GM23338 (cell line): ENCODE measurements around the gene COLQ. TPM values are rescaled to one million over a fixed set of nuclear protein-coding genes. Genes with fewer than 3 reads are reported as not detected.

ENCODE experiments used
- ATAC-seq: fragments of 200-7000 bp; cut with Tn5 transposase; 3 replicates; pipeline ENCODE4 v1.9.1; 2020
- DNase-seq: peaks from one replicate; pipeline ENCODE4 v3.0.0-alpha.2; 2015; ENCODE audit warnings: low spot score
- H2AFZ ChIP-seq: fragments of 200-600 bp; sonication (generic); 2 replicates; pipeline ENCODE4 v1.8.0; 2016; ENCODE audit warnings: antibody characterized with exemption, mild to moderate bottlenecking, moderate library complexity
- H3F3A ChIP-seq: fragments of 200-600 bp; sonication (generic); replicated peaks from 2 replicates; pipeline ENCODE4 v1.8.0; 2017; ENCODE audit warnings: antibody characterized with exemption, mixed run types, low read depth
- H3K27ac ChIP-seq: fragments of 200-600 bp; sonication (generic); 2 replicates; pipeline ENCODE4 v1.6.1; 2016; ENCODE audit warnings: low read depth
- H3K27me3 ChIP-seq: fragments of 200-600 bp; sonication (generic); 2 replicates; pipeline ENCODE4 v1.8.0; 2016; ENCODE audit warnings: mild to moderate bottlenecking, mixed run types, moderate library complexity; ENCODE audit not compliant: insufficient read depth
- H3K36me3 ChIP-seq: fragments of 200-600 bp; sonication (generic); 2 replicates; pipeline ENCODE4 v1.8.0; 2016; ENCODE audit warnings: mild to moderate bottlenecking; ENCODE audit not compliant: insufficient read depth
- H3K4me1 ChIP-seq: fragments of 200-600 bp; sonication (generic); 2 replicates; pipeline ENCODE4 v1.8.0; 2016; ENCODE audit warnings: mild to moderate bottlenecking, moderate library complexity; ENCODE audit not compliant: insufficient read depth
- H3K4me2 ChIP-seq: fragments of 200-600 bp; sonication (generic); 2 replicates; pipeline ENCODE4 v1.7.1; 2017; ENCODE audit warnings: mixed run types
- H3K4me3 ChIP-seq: fragments of 200-600 bp; sonication (generic); 2 replicates; pipeline ENCODE4 v1.6.1; 2016; ENCODE audit warnings: mixed run types
- H3K79me2 ChIP-seq: fragments of 200-600 bp; sonication (generic); replicated peaks from 2 replicates; pipeline ENCODE4 v1.8.0; 2017; ENCODE audit warnings: mild to moderate bottlenecking; ENCODE audit not compliant: insufficient read depth
- H3K9me2 ChIP-seq: fragments of 200-600 bp; sonication (generic); 2 replicates; pipeline ENCODE4 v1.8.0; 2017; ENCODE audit not compliant: insufficient read depth
- H4K20me1 ChIP-seq: fragments of 200-600 bp; sonication (generic); replicated peaks from 2 replicates; pipeline ENCODE4 v1.8.0; 2017; ENCODE audit warnings: mild to moderate bottlenecking; ENCODE audit not compliant: insufficient read depth
- H3K27ac Mint-ChIP-seq: 2 replicates; pipeline ENCODE4 v1.8.0; 2020; ENCODE audit warnings: inconsistent platforms, mild to moderate bottlenecking, moderate library complexity, mixed read lengths
- H3K27me3 Mint-ChIP-seq: 3 replicates; pipeline ENCODE4 v1.8.0; 2022; ENCODE audit warnings: low read depth, mild to moderate bottlenecking, moderate library complexity, mixed read lengths, inconsistent platforms; ENCODE audit not compliant: insufficient read depth, poor library complexity
- H3K36me3 Mint-ChIP-seq: 3 replicates; pipeline ENCODE4 v1.8.0; 2021; ENCODE audit warnings: low read depth, mild to moderate bottlenecking, inconsistent platforms, moderate library complexity, mixed read lengths
- H3K4me1 Mint-ChIP-seq: 3 replicates; pipeline ENCODE4 v1.8.0; 2020; ENCODE audit warnings: mild to moderate bottlenecking, inconsistent platforms, mixed read lengths
- H3K4me3 Mint-ChIP-seq: 3 replicates; pipeline ENCODE4 v1.8.0; 2021; ENCODE audit warnings: moderate library complexity, mild to moderate bottlenecking, inconsistent platforms, mixed read lengths
- H3K9me3 Mint-ChIP-seq: 3 replicates; pipeline ENCODE4 v1.8.0; 2020; ENCODE audit warnings: moderate library complexity, mild to moderate bottlenecking, inconsistent platforms, mixed read lengths
- CREB1 ChIP-seq: fragments of 250-450 bp; sonication (Bioruptor Pico); IDR thresholded peaks from 2 replicates; pipeline ENCODE4 v1.5.0; 2020; ENCODE audit warnings: low read depth, mild to moderate bottlenecking, moderate library complexity
- EZH2 ChIP-seq: fragments of 200-600 bp; sonication (generic); IDR thresholded peaks from one replicate; pipeline ENCODE4 v1.8.0; 2017; ENCODE audit warnings: antibody characterized with exemption, mild to moderate bottlenecking, low read depth; ENCODE audit not compliant: unreplicated experiment
- EZH2phosphoT487 ChIP-seq: fragments of 200-600 bp; sonication (generic); IDR thresholded peaks from one replicate; pipeline ENCODE4 v1.8.1; 2018; ENCODE audit warnings: antibody characterized with exemption; ENCODE audit not compliant: unreplicated experiment
- JUNB ChIP-seq: IDR thresholded peaks from one replicate; pipeline ENCODE4 v1.6.1; 2016; ENCODE audit warnings: antibody characterized with exemption; ENCODE audit not compliant: unreplicated experiment
- NANOG ChIP-seq: IDR thresholded peaks from 2 replicates; pipeline ENCODE4 v1.6.1; 2016; ENCODE audit warnings: antibody characterized with exemption, borderline replicate concordance
- POLR2AphosphoS5 ChIP-seq: IDR thresholded peaks from 2 replicates; pipeline ENCODE4 v1.6.1; 2016; ENCODE audit warnings: antibody characterized with exemption, low read depth
- STAT1 ChIP-seq: IDR thresholded peaks from one replicate; pipeline ENCODE4 v1.6.1; 2016; ENCODE audit warnings: antibody characterized with exemption; ENCODE audit not compliant: unreplicated experiment
- ZNF331 ChIP-seq: fragments of 250-450 bp; sonication (Bioruptor Pico); IDR thresholded peaks from 2 replicates; pipeline ENCODE4 v1.5.0; 2020; ENCODE audit warnings: low read depth, mild to moderate bottlenecking, moderate library complexity
- ZNF462 ChIP-seq: fragments of 250-450 bp; sonication (Bioruptor Pico); IDR thresholded peaks from 2 replicates; pipeline ENCODE4 v1.5.0; 2020; ENCODE audit warnings: mild to moderate bottlenecking, moderate library complexity
- polyA plus RNA-seq: library from polyadenylated mRNA; unstranded; fragments of >200 nt; fragmentation: Nextera tagmentation; extraction: Ambion mirVana; gene quantifications from 2 replicates; pipeline ENCODE4 v1.2.1, GENCODE V29; 2016
- total RNA-seq: library from RNA; depleted of rRNA; stranded (reverse); fragments of >200 nt; shearing (Covaris generic); gene quantifications from 2 replicates; pipeline ENCODE4 v1.2.3, GENCODE V29; 2014
- TF ChIP-seq, protein P1 (sequence below): IDR thresholded peaks from one replicate; pipeline ENCODE4 v1.6.1; 2018; ENCODE audit warnings: antibody characterized with exemption; ENCODE audit not compliant: unreplicated experiment
- TF ChIP-seq, protein P2 (sequence below): IDR thresholded peaks from 2 replicates; pipeline ENCODE4 v1.6.1; 2016; ENCODE audit warnings: antibody characterized with exemption

Gene COLQ
- total and polyA plus RNA-seq, 2 experiments from 2014 or later: 0.78 to 2.0 TPM

DNA sequence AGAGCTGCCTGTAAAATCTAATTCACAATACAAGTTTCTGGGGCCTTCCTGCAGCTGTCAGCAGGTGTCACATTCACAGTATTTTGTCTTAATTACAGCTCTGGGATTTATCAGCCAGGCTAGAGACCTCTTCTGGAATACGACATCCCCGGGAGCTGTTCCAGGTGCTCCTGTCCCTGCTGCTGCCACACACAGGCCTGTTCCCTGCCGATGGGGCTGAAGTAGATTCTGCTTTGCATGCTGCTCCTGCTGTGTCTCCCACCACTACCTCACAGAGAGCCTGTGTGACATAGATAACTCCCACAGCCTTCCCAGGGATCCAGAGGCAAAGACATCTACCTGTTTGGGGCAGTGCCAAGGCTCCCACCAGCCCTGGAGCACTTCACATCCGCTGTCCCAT lies 20.4 kb downstream of the COLQ start:
- H3K27ac Mint-ChIP-seq: no peak overlapping the region
- no peaks in the 10 kb centered on the region for H3K27me3 Mint-ChIP-seq
- peak; percentile 58 for ATAC-seq

DNA sequence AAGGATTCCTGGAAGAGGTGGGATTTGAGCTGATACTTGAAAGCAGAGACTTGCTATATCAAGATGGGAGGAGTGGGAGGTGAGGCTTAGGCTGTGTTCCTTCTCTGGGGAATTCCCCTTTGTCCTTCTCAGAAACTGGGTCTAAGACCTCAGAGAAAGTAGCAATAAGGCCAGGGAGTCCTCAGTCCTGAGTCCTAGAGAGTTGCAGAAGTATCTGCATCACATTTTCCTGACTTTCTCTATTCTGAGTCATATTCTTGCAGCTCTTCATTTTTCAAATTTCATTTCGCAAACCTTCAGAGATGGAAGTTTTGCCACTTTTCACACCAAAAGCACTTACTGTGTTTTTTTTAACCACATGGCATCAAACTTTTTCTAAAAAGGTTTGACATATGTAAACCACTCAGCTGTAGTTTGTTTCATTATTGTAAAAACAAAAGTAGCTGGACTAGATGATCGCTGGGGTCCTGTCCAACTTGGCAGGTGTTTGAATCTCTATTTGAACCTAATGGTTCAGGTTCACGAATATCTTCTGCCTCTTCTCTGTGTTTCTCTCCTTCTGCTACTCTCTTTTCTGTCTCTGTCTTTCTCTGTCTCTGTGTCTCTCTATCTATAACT lies 21.3 kb downstream of the COLQ start:
- Histone ChIP-seq H3K36me3 (no peaks in the 10 kb centered on the region), H3K4me3 (no peak overlapping the region), H4K20me1 (no peaks in the 10 kb centered on the region), H3K9me2 (no peaks in the 10 kb centered on the region), H3K4me1 (0 out of 2 replicates have a peak, but pooled peaks cover 6% of the 10 kb centered on the region), H3K27ac (no peak overlapping the region), H2AFZ (no peak overlapping the region), H3K4me2 (no peak overlapping the region), H3K27me3 (no peaks in the 10 kb centered on the region), H3F3A (no peaks in the 10 kb centered on the region), H3K79me2 (no peaks in the 10 kb centered on the region)
- H3K4me1 Mint-ChIP-seq: peaks cover 14% of the 10 kb centered on the region
- H3K4me3 Mint-ChIP-seq: no peak overlapping the region
- H3K36me3 Mint-ChIP-seq: no peaks in the 10 kb centered on the region
- no peak for TF ChIP-seq STAT1
- TF ChIP-seq, protein P1, sequence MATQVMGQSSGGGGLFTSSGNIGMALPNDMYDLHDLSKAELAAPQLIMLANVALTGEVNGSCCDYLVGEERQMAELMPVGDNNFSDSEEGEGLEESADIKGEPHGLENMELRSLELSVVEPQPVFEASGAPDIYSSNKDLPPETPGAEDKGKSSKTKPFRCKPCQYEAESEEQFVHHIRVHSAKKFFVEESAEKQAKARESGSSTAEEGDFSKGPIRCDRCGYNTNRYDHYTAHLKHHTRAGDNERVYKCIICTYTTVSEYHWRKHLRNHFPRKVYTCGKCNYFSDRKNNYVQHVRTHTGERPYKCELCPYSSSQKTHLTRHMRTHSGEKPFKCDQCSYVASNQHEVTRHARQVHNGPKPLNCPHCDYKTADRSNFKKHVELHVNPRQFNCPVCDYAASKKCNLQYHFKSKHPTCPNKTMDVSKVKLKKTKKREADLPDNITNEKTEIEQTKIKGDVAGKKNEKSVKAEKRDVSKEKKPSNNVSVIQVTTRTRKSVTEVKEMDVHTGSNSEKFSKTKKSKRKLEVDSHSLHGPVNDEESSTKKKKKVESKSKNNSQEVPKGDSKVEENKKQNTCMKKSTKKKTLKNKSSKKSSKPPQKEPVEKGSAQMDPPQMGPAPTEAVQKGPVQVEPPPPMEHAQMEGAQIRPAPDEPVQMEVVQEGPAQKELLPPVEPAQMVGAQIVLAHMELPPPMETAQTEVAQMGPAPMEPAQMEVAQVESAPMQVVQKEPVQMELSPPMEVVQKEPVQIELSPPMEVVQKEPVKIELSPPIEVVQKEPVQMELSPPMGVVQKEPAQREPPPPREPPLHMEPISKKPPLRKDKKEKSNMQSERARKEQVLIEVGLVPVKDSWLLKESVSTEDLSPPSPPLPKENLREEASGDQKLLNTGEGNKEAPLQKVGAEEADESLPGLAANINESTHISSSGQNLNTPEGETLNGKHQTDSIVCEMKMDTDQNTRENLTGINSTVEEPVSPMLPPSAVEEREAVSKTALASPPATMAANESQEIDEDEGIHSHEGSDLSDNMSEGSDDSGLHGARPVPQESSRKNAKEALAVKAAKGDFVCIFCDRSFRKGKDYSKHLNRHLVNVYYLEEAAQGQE: no peak
- TF ChIP-seq POLR2AphosphoS5: no peak
- no peak for TF ChIP-seq EZH2phosphoT487
- no peak for TF ChIP-seq CREB1 (CRISPR knock-in tag)
- TF ChIP-seq NANOG: no peak
- no peak for TF ChIP-seq ZNF462 (CRISPR knock-in tag)
- H3K9me3 Mint-ChIP-seq: no peaks in the 10 kb centered on the region
- DNase-seq: no peak
- no peak for ATAC-seq
- H3K27me3 Mint-ChIP-seq: no peaks in the 10 kb centered on the region
- H3K27ac Mint-ChIP-seq: no peak overlapping the region

More for the DNA sequence above, 20.4 kb downstream of the COLQ start:
- no peak for DNase-seq
- Histone ChIP-seq H3K36me3 (no peaks in the 10 kb centered on the region), H3K4me3 (no peak overlapping the region), H3K4me1 (0 out of 2 replicates have a peak, but pooled peaks cover 4% of the 10 kb centered on the region), H2AFZ (no peak overlapping the region), H3K27me3 (no peaks in the 10 kb centered on the region), H3F3A (no peaks in the 10 kb centered on the region), H3K79me2 (no peaks in the 10 kb centered on the region), H3K4me2 (no peak overlapping the region), H3K27ac (no peak overlapping the region), H3K9me2 (no peaks in the 10 kb centered on the region), H4K20me1 (no peaks in the 10 kb centered on the region)
- TF ChIP-seq NANOG (no peak), ZNF331 (CRISPR knock-in tag) (no peak), EZH2phosphoT487 (no peak), EZH2 (no peak), CREB1 (CRISPR knock-in tag) (no peak), JUNB (no peak)
- TF ChIP-seq, protein P2, sequence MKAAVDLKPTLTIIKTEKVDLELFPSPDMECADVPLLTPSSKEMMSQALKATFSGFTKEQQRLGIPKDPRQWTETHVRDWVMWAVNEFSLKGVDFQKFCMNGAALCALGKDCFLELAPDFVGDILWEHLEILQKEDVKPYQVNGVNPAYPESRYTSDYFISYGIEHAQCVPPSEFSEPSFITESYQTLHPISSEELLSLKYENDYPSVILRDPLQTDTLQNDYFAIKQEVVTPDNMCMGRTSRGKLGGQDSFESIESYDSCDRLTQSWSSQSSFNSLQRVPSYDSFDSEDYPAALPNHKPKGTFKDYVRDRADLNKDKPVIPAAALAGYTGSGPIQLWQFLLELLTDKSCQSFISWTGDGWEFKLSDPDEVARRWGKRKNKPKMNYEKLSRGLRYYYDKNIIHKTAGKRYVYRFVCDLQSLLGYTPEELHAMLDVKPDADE: no peak
- Mint-ChIP-seq H3K36me3 (no peaks in the 10 kb centered on the region), H3K4me3 (no peak overlapping the region), H3K9me3 (no peaks in the 10 kb centered on the region), H3K4me1 (peaks cover 5% of the 10 kb centered on the region; the same call in 2 of the 3 replicates)
